HepG2 (cell line): Measurements from ENCODE around the gene MFSD12. TPM values are rescaled to one million over a fixed set of nuclear protein-coding genes. Genes with fewer than 3 reads are reported as not detected.

Experiments
- ARID5B ChIP-seq: IDR thresholded peaks from 2 replicates; pipeline ENCODE4 v1.4.0; 2020; ENCODE audit warnings: mild to moderate bottlenecking, missing genetic modification reagents
- ATRX ChIP-seq: sonication (generic); formaldehyde crosslinking; IDR thresholded peaks from 2 replicates; pipeline ENCODE4 v1.4.0; 2020; ENCODE audit warnings: missing genetic modification reagents, borderline replicate concordance
- CTCF ChIP-seq: sonication (generic); formaldehyde crosslinking; IDR thresholded peaks from 2 replicates; pipeline ENCODE4 v1.5.0; 2020; ENCODE audit warnings: mild to moderate bottlenecking, missing genetic modification reagents, moderate library complexity
- ELF3 ChIP-seq: IDR thresholded peaks from 2 replicates; pipeline ENCODE4 v1.6.1; 2016; ENCODE audit warnings: missing genetic modification reagents, missing compliant biosample characterization
- PATZ1 ChIP-seq: sonication (generic); formaldehyde crosslinking; IDR thresholded peaks from 2 replicates; pipeline ENCODE4 v1.4.0; 2020; ENCODE audit warnings: missing genetic modification reagents
- PHF5A ChIP-seq: IDR thresholded peaks from one replicate; pipeline ENCODE4 v1.6.1; 2018; ENCODE audit warnings: low read depth, missing genetic modification reagents; ENCODE audit not compliant: unreplicated experiment
- RBM39 ChIP-seq: fragments of 200-400 bp; formaldehyde crosslinking; IDR thresholded peaks from one replicate; pipeline ENCODE4 v1.6.1; 2018; ENCODE audit warnings: antibody characterized with exemption, mild to moderate bottlenecking, low read depth, low read length; ENCODE audit not compliant: poor library complexity, severe bottlenecking
- SMC3 ChIP-seq: IDR thresholded peaks from 2 replicates; pipeline ENCODE4 v1.6.1; 2011; ENCODE audit warnings: low read length, improper control_type of control experiment
- TRIM24 ChIP-seq: sonication (generic); formaldehyde crosslinking; IDR thresholded peaks from 2 replicates; pipeline ENCODE4 v1.8.0; 2022; ENCODE audit warnings: mild to moderate bottlenecking, missing genetic modification reagents
- ZNF276 ChIP-seq: sonication (generic); formaldehyde crosslinking; IDR thresholded peaks from 2 replicates; pipeline ENCODE4 v1.4.0; 2020; ENCODE audit warnings: mild to moderate bottlenecking, low read depth, missing genetic modification reagents
- ZNF33B ChIP-seq: sonication (generic); formaldehyde crosslinking; IDR thresholded peaks from 2 replicates; pipeline ENCODE4 v1.5.1; 2020; ENCODE audit warnings: mild to moderate bottlenecking, missing genetic modification reagents
- ZNF350 ChIP-seq: sonication (generic); formaldehyde crosslinking; IDR thresholded peaks from 2 replicates; pipeline ENCODE4 v1.4.0; 2020; ENCODE audit warnings: mild to moderate bottlenecking, low read depth, missing genetic modification reagents, borderline replicate concordance
- ZNF451 ChIP-seq: sonication (generic); formaldehyde crosslinking; IDR thresholded peaks from 2 replicates; pipeline ENCODE4 v1.5.0; 2020; ENCODE audit warnings: mild to moderate bottlenecking, missing genetic modification reagents
- ZNF569 ChIP-seq: sonication (generic); formaldehyde crosslinking; IDR thresholded peaks from 2 replicates; pipeline ENCODE4 v1.5.0; 2020; ENCODE audit warnings: mild to moderate bottlenecking, missing genetic modification reagents, moderate library complexity, borderline replicate concordance
- ZNF768 ChIP-seq: sonication (generic); formaldehyde crosslinking; IDR thresholded peaks from 2 replicates; pipeline ENCODE4 v1.4.0; 2020; ENCODE audit warnings: missing genetic modification reagents
- ZNF770 ChIP-seq: sonication (generic); formaldehyde crosslinking; IDR thresholded peaks from 2 replicates; pipeline ENCODE4 v1.5.0; 2020; ENCODE audit warnings: mild to moderate bottlenecking, missing genetic modification reagents
- polyA plus RNA-seq, 8 experiments: library from polyadenylated mRNA; depleted of rRNA in 3 of 8; stranded (reverse) in 7 of 8; unstranded in 1 of 8; fragments of >200 nt; fragmentation: Illumina TruSeq in 4 of 8; extraction: Trizol in 4 of 8; gene quantifications; 2 replicates each; pipeline versions ENCODE4 v1.2.1 to v1.2.3, GENCODE V29; 2011 to 2016; ENCODE audit warnings: low read depth in 4 of 8, missing spikeins in 1 of 8, mixed read lengths in 1 of 8; ENCODE audit not compliant: insufficient read depth in 1 of 8
- total RNA-seq, 5 experiments: library from RNA; depleted of rRNA; stranded (reverse); fragments of >200 nt; fragmentation: Illumina TruSeq; extraction: Trizol; gene quantifications; 2 replicates each; pipeline ENCODE4 v1.2.3, GENCODE V29; 2016; ENCODE audit warnings: low read depth in 1 of 5

MFSD12 gene
- total and polyA plus RNA-seq, 2 of the 13 experiments (the other 11 are each of a cell fraction or from before 2014, with no cell fraction given): 27.2 to 29.1 TPM

- TF ChIP-seq ZNF451 (no peak), ARID5B (CRISPR knock-in tag) (no peak), SMC3 (peak; percentile 77), PHF5A (CRISPR knock-in tag) (peak; percentile 48), ZNF569 (CRISPR knock-in tag) (no peak), CTCF (peak; percentile 95), TRIM24 (CRISPR knock-in tag) (no peak), RBM39 (no peak), ATRX (CRISPR knock-in tag) (no peak), ZNF276 (no peak), ZNF770 (CRISPR knock-in tag) (no peak), ZNF350 (no peak), PATZ1 (CRISPR knock-in tag) (peak; percentile 52), ZNF768 (CRISPR knock-in tag) (no peak; the same call in 1 of the 2 replicates), ELF3 (CRISPR knock-in tag) (0 out of 2 replicates have a peak, but pooled peaks have one; percentile 20), ZNF33B (CRISPR knock-in tag) (no peak)
Observed at GRCh38 chr19:3544742-3545668, 12.4 kb downstream of the MFSD12 start (continued).
